Islet of Langerhans (tissue), 1 donor: Measurements from ENCODE around the gene NOP10.
"Not testable (repeated sequence)": the region's sequence is repeated elsewhere in the genome, so short reads cannot be mapped to it uniquely, and the experiment has no call there.

Experiments
- FAIRE-seq: peaks from one replicate; lab custom pipeline; 2011; peaks lifted over from hg19 to GRCh38; lab: Jason Lieb, UNC

The NOP10 gene

DNA sequence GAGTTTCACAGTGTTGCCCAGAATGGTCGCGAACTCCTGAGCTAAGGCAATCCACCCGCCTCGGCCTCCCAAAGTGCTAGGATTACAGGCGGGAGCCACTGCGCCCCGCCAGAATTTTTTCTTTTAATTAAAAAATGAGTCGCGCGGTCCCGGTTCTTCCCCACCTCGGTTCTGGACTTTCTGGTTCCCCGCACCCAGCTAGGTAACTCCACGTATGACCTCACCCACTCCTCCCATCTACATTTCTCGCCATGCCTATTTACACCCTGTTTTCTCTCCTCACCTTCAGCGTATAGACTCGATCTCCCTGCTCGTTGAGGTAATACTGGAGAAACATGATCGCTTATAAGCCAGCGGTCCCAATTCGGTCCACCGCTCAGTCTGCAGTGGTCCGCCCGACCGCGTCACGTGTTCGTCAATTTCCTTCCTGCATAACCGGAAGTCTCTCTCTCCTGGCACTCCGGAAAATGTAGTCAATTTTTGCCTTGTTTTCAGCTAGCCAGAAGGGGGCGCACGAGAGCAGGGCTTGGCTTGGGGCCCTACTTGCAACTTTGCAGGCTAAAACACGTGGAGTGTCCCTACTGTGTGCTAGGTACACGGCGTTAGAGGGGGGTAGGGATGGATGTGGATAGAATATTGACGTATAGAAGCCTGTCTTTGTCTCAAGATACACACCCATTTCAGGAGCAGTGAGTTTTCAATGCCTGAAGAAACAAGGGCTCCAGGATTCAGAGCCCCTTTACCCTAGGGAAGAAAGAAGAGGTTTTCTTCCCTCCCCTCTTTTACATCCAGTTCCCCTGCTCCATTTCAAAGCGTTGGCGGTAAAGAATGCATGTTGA lies at the start of gene NOP10, which contains the start of gene NUTM1:
Gene NOP10 (minus strand): TSS at position 400 of the 839 bp plus-strand sequence. CDS start 63 bp downstream, at position 337.
Gene NUTM1 (plus strand): TSS at position 579 of the 839 bp plus-strand sequence. CDS start 382 bp downstream, outside the sequence.
- FAIRE-seq: peak; percentile 91

GRCh38 chr15:34389594-34390086 lies 46.7 kb upstream of the NOP10 start:
- not testable (repeated sequence) for FAIRE-seq

DNA sequence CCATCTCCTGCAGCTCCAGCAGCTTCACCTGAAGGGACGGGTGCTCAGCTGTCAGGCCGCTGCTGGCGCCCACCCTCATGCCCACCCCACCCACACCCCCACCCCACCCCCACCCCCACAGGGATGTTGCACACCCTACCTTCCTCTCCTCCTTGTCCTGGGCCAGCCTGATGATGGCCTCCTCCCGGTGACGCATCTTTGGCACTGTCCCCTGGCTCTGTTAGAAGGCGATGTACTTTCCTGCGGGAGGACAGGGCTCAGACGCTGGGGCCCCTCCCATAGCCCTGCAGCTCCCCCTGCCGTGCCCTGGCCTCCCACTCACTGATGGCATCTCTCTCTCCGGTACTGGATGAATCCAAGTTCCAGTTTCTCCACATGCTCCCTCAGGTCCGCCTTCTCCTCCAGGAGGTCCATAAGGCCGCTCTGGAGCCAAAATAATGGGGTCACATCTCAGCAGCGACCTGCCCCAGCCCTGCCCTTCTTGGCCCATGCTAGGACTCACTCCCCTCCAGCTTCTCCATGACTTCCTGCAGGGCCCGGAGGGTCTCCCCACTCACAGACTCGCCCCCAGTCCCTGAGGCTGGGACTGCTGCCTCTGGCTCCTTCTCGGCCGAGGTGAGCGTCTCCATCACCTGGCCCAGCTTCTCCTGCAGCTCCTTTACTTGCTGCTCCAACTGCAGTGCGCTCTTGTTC lies 39.0 kb upstream of the NOP10 start:
- not testable (repeated sequence) for FAIRE-seq

DNA sequence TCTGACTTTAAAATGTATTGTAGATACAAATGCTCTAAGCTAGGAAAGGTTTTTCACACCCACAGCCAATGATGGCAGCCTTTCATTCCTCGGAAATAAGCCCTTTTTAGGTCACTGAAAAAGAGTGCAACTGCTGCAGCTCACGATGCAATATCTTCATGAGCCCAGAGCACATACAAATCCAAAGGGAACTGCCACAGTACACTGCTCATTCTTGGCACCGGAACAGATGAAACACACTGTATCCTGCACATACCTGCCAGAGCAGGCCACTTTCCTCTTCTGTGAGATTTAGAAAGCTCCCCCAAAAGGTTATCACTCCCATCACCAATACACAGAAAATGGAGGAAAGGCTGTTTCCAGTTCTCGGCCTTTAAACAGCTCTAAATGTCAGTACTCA lies 37.6 kb upstream of the NOP10 start:
- not testable (repeated sequence) for FAIRE-seq

GRCh38 chr15:34376856-34377255 lies 33.9 kb upstream of the NOP10 start:
- no peak for FAIRE-seq

GRCh38 chr15:34375541-34375940 lies 32.6 kb upstream of the NOP10 start:
- FAIRE-seq: not testable (repeated sequence)

GRCh38 chr15:34374816-34375215 lies 31.9 kb upstream of the NOP10 start:
- no peak for FAIRE-seq

DNA sequence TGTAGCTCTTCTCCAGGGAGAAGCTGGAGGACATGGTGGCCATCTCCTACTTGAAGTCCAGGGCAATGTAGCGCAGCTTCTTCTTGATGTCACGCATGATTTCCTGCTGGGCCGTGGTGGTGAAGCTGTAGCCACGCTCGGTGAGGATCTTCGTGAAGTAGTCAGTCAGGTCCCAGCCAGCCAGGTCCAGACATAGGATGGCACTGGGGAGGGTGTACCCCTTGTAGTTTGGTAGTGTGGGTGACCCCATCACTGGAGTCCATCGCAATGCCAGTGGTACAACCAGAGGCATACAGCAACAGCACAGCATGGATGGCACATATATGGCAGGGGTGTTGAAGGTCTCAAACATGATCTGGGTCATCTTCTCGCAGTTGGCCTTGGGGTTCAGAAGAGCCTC lies 31.0 kb upstream of the NOP10 start:
- FAIRE-seq: no peak

- FAIRE-seq: no peak
These were observed 27.7 kb upstream of the NOP10 start for GRCh38 chr15:34370643-34371042.

GRCh38 chr15:34370129-34370528 lies 27.2 kb upstream of the NOP10 start:
- no peak for FAIRE-seq

GRCh38 chr15:34367101-34368081 lies 24.5 kb upstream of the NOP10 start, which contains the start of gene LPCAT4:
Gene LPCAT4 (minus strand): TSS chr15:34367196. CDS start chr15:34367100, 96 bp downstream.
- FAIRE-seq: no peak

- no peak for FAIRE-seq
These were observed 23.5 kb upstream of the NOP10 start for GRCh38 chr15:34366271-34367065.

GRCh38 chr15:34365836-34366235 lies 22.9 kb upstream of the NOP10 start:
- no peak for FAIRE-seq

DNA sequence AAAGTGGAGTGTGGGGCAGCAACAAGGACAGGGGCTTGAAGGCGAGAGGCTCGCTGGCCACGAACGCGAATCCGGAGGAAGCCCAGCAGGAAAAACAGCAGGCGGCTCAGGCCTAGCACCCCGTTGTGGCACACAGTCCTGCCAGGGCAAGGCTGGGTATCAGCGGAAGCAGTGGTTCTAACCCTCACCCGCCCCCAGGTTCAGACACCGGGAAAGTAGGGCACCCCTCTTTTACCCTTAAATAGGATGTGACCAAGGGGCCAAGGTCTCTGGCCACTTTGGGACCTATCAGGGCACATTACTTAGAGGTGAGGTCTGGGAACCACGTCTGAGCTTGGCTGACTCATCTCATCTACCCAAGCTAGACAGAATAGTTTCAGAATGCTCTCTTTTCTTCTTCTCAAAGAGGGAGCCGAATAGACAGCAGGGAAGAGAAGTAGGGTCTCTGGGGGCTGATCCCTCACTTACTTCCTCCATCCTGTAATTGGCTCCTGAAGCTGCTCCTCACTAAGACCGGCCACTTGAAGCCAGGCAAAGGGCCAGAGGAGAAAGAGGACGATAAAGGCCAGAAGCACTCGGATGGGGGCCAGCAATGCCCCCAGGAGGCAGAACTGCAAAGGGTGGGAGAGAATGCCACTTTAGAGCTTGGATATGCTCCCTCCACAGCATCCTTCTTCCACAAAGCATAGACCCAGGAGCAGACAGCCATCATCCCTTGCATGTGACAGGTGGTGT lies 22.3 kb upstream of the NOP10 start:
- FAIRE-seq: no peak

DNA sequence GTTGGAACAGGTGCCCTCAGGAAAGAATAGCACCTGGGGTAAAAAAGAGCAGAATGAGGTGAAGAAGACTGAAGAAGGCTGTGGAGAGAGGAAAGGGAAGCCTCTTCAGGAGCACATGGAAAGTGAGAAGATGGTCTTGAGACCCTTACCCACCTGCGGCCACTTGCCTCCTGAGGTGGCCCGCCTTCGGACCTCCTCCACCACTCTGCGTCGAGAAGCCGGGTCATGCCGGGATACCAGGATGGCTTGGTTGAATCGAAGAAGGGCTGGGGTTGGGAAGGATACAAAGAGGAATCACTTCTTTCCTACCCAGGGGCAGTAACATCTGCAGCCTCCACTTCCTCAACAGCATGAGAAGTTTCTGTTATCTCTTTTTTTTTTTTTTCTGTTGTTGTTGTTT lies 21.1 kb upstream of the NOP10 start:
- no peak for FAIRE-seq

- no peak for FAIRE-seq
These were observed 19.3 kb upstream of the NOP10 start for GRCh38 chr15:34362047-34362773.

- no peak for FAIRE-seq
These were observed 18.3 kb upstream of the NOP10 start for GRCh38 chr15:34361278-34361677.

DNA sequence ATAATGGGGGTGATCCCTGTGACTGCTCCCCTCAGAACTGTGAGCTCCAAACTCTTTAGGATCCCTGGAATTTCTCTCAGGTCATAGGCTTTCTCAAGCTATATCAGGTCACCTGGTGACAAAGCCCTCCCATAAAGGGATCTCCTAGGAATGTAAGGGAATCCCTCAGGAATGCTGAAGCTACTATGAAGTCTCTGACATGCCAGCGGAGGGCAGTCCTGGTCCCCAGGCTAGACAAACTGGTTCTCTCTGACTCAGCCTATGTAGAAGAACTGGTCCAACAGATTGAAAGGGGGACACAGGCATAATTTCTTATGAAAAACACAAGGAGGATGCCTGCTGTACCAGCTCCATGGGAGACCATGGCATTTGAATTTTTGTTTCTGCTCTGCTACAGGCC lies 17.4 kb upstream of the NOP10 start:
- FAIRE-seq: no peak

DNA sequence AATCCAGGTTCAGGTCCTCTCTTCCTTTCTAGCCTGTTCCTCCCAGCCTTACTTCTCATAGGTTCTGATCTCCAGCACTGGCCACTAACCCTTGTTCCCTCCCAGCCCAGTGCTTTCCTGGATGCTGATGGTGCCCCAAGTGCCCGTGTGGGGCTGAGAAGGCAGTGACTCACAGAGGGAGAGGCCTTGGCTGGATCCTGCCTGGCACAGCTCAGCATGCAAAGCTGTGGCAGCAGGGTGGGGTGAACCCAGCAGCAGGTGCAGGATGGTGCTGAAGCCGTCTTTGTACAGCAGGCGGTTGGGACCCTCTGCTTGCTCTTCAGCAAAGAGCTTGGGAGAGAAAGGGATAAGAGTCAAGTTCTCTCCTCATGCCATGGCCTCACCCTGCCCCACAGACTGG lies 16.5 kb upstream of the NOP10 start:
- no peak for FAIRE-seq

- FAIRE-seq: no peak
These were observed 16.0 kb upstream of the NOP10 start for GRCh38 chr15:34358948-34359347.
